Mesothelial cell of epicardium (in vitro differentiated cells): ENCODE measurements around the gene TACC3. TPM values are rescaled to one million over a fixed set of nuclear protein-coding genes. Genes with fewer than 3 reads are reported as not detected.

Experiments used
- DNase-seq, 2 experiments: peaks; one replicate each; pipeline ENCODE4 v3.0.0; 2021; ENCODE audit warnings: low spot score in 2 of 2; ENCODE audit not compliant: unreplicated experiment in 2 of 2
- H3K27ac Mint-ChIP-seq: 2 replicates; pipeline ENCODE4 v1.8.0; 2021; ENCODE audit warnings: mixed read lengths
- H3K27me3 Mint-ChIP-seq: 2 replicates; pipeline ENCODE4 v1.8.0; 2021; ENCODE audit warnings: low read depth, mixed read lengths
- H3K36me3 Mint-ChIP-seq: 2 replicates; pipeline ENCODE4 v1.8.0; 2021; ENCODE audit warnings: mixed read lengths
- H3K4me1 Mint-ChIP-seq: 2 replicates; pipeline ENCODE4 v1.8.0; 2021; ENCODE audit warnings: mixed read lengths
- H3K4me3 Mint-ChIP-seq: 2 replicates; pipeline ENCODE4 v1.8.0; 2021; ENCODE audit warnings: mild to moderate bottlenecking, moderate library complexity, mixed read lengths
- H3K9me3 Mint-ChIP-seq: 2 replicates; pipeline ENCODE4 v1.8.0; 2021; ENCODE audit warnings: mixed read lengths
- CTCF ChIP-seq: fragments of 200-600 bp; sonication (generic); IDR thresholded peaks from one replicate; pipeline ENCODE4 v1.5.0; 2021; ENCODE audit warnings: antibody characterized with exemption; ENCODE audit not compliant: unreplicated experiment
- total RNA-seq: library from RNA; stranded (reverse); gene quantifications from 3 replicates; pipeline ENCODE4 v1.2.1, GENCODE V29; 2021

TACC3 gene
- total RNA-seq, 1 donor from 2014 or later, result 45.3 TPM

DNA sequence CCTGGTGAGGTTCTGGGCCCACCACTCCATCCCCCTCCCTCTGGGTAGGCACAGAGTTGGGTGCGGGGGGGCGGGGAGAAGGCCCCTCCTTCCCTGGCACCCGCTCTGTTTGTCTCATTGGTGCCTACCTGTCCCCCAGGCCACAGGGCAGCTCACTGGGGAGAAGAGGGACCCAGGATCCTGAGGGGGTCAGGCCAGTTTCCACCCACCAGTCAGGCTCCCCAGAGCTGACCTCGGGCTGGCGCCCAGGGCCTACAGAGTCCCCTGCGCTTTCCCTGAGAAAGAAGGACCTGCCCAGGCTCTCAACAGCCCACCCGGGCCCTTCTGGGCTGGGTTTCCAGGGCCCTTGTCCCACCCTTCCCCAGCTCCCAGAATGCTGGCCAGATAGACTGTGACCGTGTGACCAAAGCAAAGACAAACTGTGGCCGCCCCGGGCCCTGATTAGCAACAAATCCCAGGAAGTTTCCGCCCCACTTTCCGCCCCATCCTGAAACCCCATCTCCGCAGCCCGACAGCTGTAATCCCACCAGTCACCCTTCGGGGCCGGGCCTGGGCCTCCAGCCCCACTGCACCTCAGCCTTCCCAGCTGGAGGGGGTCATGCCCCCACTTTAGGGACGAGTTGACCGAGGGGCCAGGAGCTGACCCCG is 38.0 kb downstream of the TACC3 start:
- TF ChIP-seq CTCF, result no peak
- Mint-ChIP-seq H3K36me3 (no peaks in the 10 kb centered on the region), H3K4me3 (no peak overlapping the region), H3K27ac (peak overlapping the region; percentile 25), H3K9me3 (no peaks in the 10 kb centered on the region), H3K4me1 (peaks cover 13% of the 10 kb centered on the region), H3K27me3 (no peaks in the 10 kb centered on the region)
- DNase-seq, result no peak

DNA sequence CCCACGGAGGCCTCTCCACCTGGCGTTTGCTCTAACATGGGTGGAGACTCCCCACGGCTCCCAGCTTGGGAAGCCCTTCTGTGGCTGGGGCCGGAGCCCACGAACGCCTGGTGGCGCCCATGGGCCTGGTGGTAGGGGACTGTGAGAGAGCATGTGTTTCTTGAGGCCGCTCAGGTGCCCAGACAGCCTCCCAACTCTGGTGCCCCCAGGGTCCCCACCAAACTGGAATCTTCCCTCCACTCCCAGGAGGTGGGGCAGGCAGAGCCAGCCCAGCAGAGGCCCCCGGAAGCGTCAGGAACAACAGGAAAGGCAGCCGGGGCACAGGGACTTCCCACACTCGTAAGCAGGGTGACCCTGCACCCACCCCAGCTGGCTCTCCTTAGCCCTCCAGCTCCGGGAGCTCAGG is 38.5 kb downstream of the TACC3 start:
- Mint-ChIP-seq H3K27me3 (no peaks in the 10 kb centered on the region), H3K27ac (no peak overlapping the region), H3K4me1 (peaks cover 13% of the 10 kb centered on the region), H3K9me3 (no peaks in the 10 kb centered on the region), H3K36me3 (no peaks in the 10 kb centered on the region), H3K4me3 (no peak overlapping the region)
- TF ChIP-seq CTCF, result no peak
- DNase-seq, result no peak

GRCh38 chr4:1760521-1761071 is 39.3 kb downstream of the TACC3 start:
- H3K4me1 Mint-ChIP-seq, result peaks cover 16% of the 10 kb centered on the region
- H3K36me3 Mint-ChIP-seq, result no peaks in the 10 kb centered on the region
- no peak overlapping the region for H3K4me3 Mint-ChIP-seq
- H3K27ac Mint-ChIP-seq, result no peak overlapping the region
- H3K27me3 Mint-ChIP-seq, result no peaks in the 10 kb centered on the region
- TF ChIP-seq CTCF, result no peak
- DNase-seq, result no peak
- no peaks in the 10 kb centered on the region for H3K9me3 Mint-ChIP-seq

DNA sequence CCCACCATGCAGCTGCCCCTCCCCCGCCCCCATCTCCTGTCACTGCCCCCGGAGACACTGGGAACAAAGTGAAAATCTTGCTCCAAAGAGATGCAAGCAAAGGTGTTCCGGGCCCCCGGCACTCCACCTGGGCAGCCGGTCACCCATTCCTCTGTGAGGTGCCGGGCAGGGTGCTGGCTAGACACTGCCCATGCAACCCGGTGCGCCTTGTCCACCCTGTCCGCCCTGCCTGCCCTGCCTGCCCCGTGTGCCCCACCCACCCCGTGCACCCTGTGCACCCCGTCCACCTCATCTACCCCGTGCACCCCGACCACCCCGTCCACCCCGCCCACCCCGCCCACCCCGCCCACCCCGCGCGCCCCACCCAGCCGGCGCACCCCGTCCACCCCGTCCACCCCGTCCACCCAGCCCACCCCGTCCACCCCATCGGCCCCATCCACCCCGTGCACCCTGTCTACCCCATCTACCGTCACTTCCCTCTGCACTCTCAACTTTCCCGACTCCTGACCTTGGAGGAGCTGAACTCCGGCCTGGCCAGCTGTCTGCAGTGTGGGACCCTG is 39.9 kb downstream of the TACC3 start:
- no peaks in the 10 kb centered on the region for H3K27me3 Mint-ChIP-seq
- DNase-seq, result no peak
- no peaks in the 10 kb centered on the region for H3K36me3 Mint-ChIP-seq
- H3K9me3 Mint-ChIP-seq, result no peaks in the 10 kb centered on the region
- no peak overlapping the region for H3K4me3 Mint-ChIP-seq
- peaks cover 15% of the 10 kb centered on the region for H3K4me1 Mint-ChIP-seq
- TF ChIP-seq CTCF, result no peak
- no peak overlapping the region for H3K27ac Mint-ChIP-seq

DNA sequence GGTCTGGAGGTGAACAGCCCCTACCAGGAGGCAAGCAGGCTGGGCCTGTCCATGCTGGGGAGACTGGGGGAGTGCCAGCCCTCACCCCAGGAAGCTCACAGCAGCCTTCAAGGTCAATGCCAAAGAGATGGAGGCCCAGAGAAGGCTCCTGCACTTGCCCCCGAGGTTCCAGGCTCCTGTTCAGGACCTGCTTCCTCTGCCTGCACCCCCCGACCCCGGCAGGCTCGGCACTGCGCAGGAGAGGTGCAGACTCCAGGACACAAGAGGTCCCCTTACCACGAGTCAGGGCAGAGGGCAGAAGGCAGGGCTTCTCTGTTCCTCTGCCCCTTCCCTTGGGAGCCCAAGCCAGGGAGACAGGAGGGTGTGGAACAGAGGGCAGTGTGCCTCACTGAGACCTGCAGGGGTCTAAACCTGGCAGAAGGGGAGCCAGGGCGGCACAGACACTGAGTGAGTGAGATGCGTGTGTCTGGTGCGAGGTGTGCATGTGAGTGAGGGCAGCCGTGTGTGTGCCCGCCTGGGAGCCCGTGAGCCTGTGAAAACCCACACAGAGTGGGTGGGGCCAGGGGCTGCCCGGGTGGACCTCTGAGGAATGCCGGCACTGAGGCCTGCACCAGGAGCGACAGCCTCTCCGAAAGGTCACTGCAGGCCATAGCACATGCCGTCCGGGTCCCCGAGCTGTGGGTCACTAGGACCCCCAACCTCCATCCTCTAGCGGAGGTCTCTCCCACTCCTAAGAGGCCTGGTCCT is 41.1 kb downstream of the TACC3 start:
- Mint-ChIP-seq H3K27me3 (no peaks in the 10 kb centered on the region), H3K4me3 (no peak overlapping the region), H3K4me1 (peaks cover 15% of the 10 kb centered on the region), H3K9me3 (no peaks in the 10 kb centered on the region), H3K27ac (no peak overlapping the region), H3K36me3 (no peaks in the 10 kb centered on the region)
- DNase-seq, result no peak
- no peak for TF ChIP-seq CTCF
